GM23338 (cell line): ENCODE measurements around the gene EZH2. TPM values are rescaled to one million over a fixed set of nuclear protein-coding genes. Genes with fewer than 3 reads are reported as not detected.

Source experiments
- ATAC-seq: fragments of 200-7000 bp; cut with Tn5 transposase; 3 replicates; pipeline ENCODE4 v1.9.1; 2020
- DNase-seq: peaks from one replicate; pipeline ENCODE4 v3.0.0-alpha.2; 2015; ENCODE audit warnings: low spot score
- H2AFZ ChIP-seq: fragments of 200-600 bp; sonication (generic); 2 replicates; pipeline ENCODE4 v1.8.0; 2016; ENCODE audit warnings: antibody characterized with exemption, mild to moderate bottlenecking, moderate library complexity
- H3F3A ChIP-seq: fragments of 200-600 bp; sonication (generic); replicated peaks from 2 replicates; pipeline ENCODE4 v1.8.0; 2017; ENCODE audit warnings: antibody characterized with exemption, mixed run types, low read depth
- H3K27ac ChIP-seq: fragments of 200-600 bp; sonication (generic); 2 replicates; pipeline ENCODE4 v1.6.1; 2016; ENCODE audit warnings: low read depth
- H3K27me3 ChIP-seq: fragments of 200-600 bp; sonication (generic); 2 replicates; pipeline ENCODE4 v1.8.0; 2016; ENCODE audit warnings: mild to moderate bottlenecking, mixed run types, moderate library complexity; ENCODE audit not compliant: insufficient read depth
- H3K36me3 ChIP-seq: fragments of 200-600 bp; sonication (generic); 2 replicates; pipeline ENCODE4 v1.8.0; 2016; ENCODE audit warnings: mild to moderate bottlenecking; ENCODE audit not compliant: insufficient read depth
- H3K4me1 ChIP-seq: fragments of 200-600 bp; sonication (generic); 2 replicates; pipeline ENCODE4 v1.8.0; 2016; ENCODE audit warnings: mild to moderate bottlenecking, moderate library complexity; ENCODE audit not compliant: insufficient read depth
- H3K4me2 ChIP-seq: fragments of 200-600 bp; sonication (generic); 2 replicates; pipeline ENCODE4 v1.7.1; 2017; ENCODE audit warnings: mixed run types
- H3K4me3 ChIP-seq: fragments of 200-600 bp; sonication (generic); 2 replicates; pipeline ENCODE4 v1.6.1; 2016; ENCODE audit warnings: mixed run types
- H3K79me2 ChIP-seq: fragments of 200-600 bp; sonication (generic); replicated peaks from 2 replicates; pipeline ENCODE4 v1.8.0; 2017; ENCODE audit warnings: mild to moderate bottlenecking; ENCODE audit not compliant: insufficient read depth
- H3K9me2 ChIP-seq: fragments of 200-600 bp; sonication (generic); 2 replicates; pipeline ENCODE4 v1.8.0; 2017; ENCODE audit not compliant: insufficient read depth
- H4K20me1 ChIP-seq: fragments of 200-600 bp; sonication (generic); replicated peaks from 2 replicates; pipeline ENCODE4 v1.8.0; 2017; ENCODE audit warnings: mild to moderate bottlenecking; ENCODE audit not compliant: insufficient read depth
- H3K27ac Mint-ChIP-seq: 2 replicates; pipeline ENCODE4 v1.8.0; 2020; ENCODE audit warnings: inconsistent platforms, mild to moderate bottlenecking, moderate library complexity, mixed read lengths
- H3K27me3 Mint-ChIP-seq: 3 replicates; pipeline ENCODE4 v1.8.0; 2022; ENCODE audit warnings: low read depth, mild to moderate bottlenecking, moderate library complexity, mixed read lengths, inconsistent platforms; ENCODE audit not compliant: insufficient read depth, poor library complexity
- H3K36me3 Mint-ChIP-seq: 3 replicates; pipeline ENCODE4 v1.8.0; 2021; ENCODE audit warnings: low read depth, mild to moderate bottlenecking, inconsistent platforms, moderate library complexity, mixed read lengths
- H3K4me1 Mint-ChIP-seq: 3 replicates; pipeline ENCODE4 v1.8.0; 2020; ENCODE audit warnings: mild to moderate bottlenecking, inconsistent platforms, mixed read lengths
- H3K4me3 Mint-ChIP-seq: 3 replicates; pipeline ENCODE4 v1.8.0; 2021; ENCODE audit warnings: moderate library complexity, mild to moderate bottlenecking, inconsistent platforms, mixed read lengths
- H3K9me3 Mint-ChIP-seq: 3 replicates; pipeline ENCODE4 v1.8.0; 2020; ENCODE audit warnings: moderate library complexity, mild to moderate bottlenecking, inconsistent platforms, mixed read lengths
- CREB1 ChIP-seq: fragments of 250-450 bp; sonication (Bioruptor Pico); IDR thresholded peaks from 2 replicates; pipeline ENCODE4 v1.5.0; 2020; ENCODE audit warnings: low read depth, mild to moderate bottlenecking, moderate library complexity
- CTCF ChIP-seq, 2 experiments: fragments of 200-600 bp in 1 of 2; sonication (generic) in 1 of 2; conservative IDR thresholded peaks; 2 replicates each; pipeline versions ENCODE4 v1.5.1 to v1.6.1; 2016 to 2017; ENCODE audit warnings: antibody characterized with exemption in 2 of 2, low read depth in 2 of 2, mild to moderate bottlenecking in 2 of 2, moderate library complexity in 1 of 2
- ETS1 ChIP-seq: IDR thresholded peaks from 2 replicates; pipeline ENCODE4 v1.6.1; 2016; ENCODE audit warnings: antibody characterized with exemption
- EZH2 ChIP-seq: fragments of 200-600 bp; sonication (generic); IDR thresholded peaks from one replicate; pipeline ENCODE4 v1.8.0; 2017; ENCODE audit warnings: antibody characterized with exemption, mild to moderate bottlenecking, low read depth; ENCODE audit not compliant: unreplicated experiment
- JUNB ChIP-seq: IDR thresholded peaks from one replicate; pipeline ENCODE4 v1.6.1; 2016; ENCODE audit warnings: antibody characterized with exemption; ENCODE audit not compliant: unreplicated experiment
- POLR2AphosphoS5 ChIP-seq: IDR thresholded peaks from 2 replicates; pipeline ENCODE4 v1.6.1; 2016; ENCODE audit warnings: antibody characterized with exemption, low read depth
- STAT1 ChIP-seq: IDR thresholded peaks from one replicate; pipeline ENCODE4 v1.6.1; 2016; ENCODE audit warnings: antibody characterized with exemption; ENCODE audit not compliant: unreplicated experiment
- ZNF114 ChIP-seq: fragments of 250-450 bp; sonication (Bioruptor Pico); IDR thresholded peaks from 2 replicates; pipeline ENCODE4 v1.5.0; 2020; ENCODE audit warnings: mild to moderate bottlenecking, moderate library complexity
- ZNF331 ChIP-seq: fragments of 250-450 bp; sonication (Bioruptor Pico); IDR thresholded peaks from 2 replicates; pipeline ENCODE4 v1.5.0; 2020; ENCODE audit warnings: low read depth, mild to moderate bottlenecking, moderate library complexity
- ZNF462 ChIP-seq: fragments of 250-450 bp; sonication (Bioruptor Pico); IDR thresholded peaks from 2 replicates; pipeline ENCODE4 v1.5.0; 2020; ENCODE audit warnings: mild to moderate bottlenecking, moderate library complexity
- polyA plus RNA-seq: library from polyadenylated mRNA; unstranded; fragments of >200 nt; fragmentation: Nextera tagmentation; extraction: Ambion mirVana; gene quantifications from 2 replicates; pipeline ENCODE4 v1.2.1, GENCODE V29; 2016
- total RNA-seq: library from RNA; depleted of rRNA; stranded (reverse); fragments of >200 nt; shearing (Covaris generic); gene quantifications from 2 replicates; pipeline ENCODE4 v1.2.3, GENCODE V29; 2014

Gene EZH2
- total and polyA plus RNA-seq, 2 experiments from 2014 or later, result 33.9 to 38.6 TPM

GRCh38 chr7:148838905-148839304, 45.2 kb downstream of the EZH2 start (continued):
- no peak for TF ChIP-seq ZNF462 (CRISPR knock-in tag)

GRCh38 chr7:148835854-148836253, 48.2 kb downstream of the EZH2 start:
- no peak overlapping the region for H3K27ac Mint-ChIP-seq
- H3K4me1 Mint-ChIP-seq, result no peaks in the 10 kb centered on the region; the same call in 2 of the 3 replicates
- Histone ChIP-seq H3K4me2 (no peak overlapping the region), H3K4me3 (no peak overlapping the region), H2AFZ (no peak overlapping the region), H3K27me3 (no peaks in the 10 kb centered on the region), H3K9me2 (no peaks in the 10 kb centered on the region), H3K27ac (0 out of 2 replicates have a peak overlapping the region, but pooled peaks have one; percentile 10), H3K4me1 (no peaks in the 10 kb centered on the region), H3F3A (0 out of 2 replicates have a peak, but pooled peaks cover 2% of the 10 kb centered on the region), H3K36me3 (no peaks in the 10 kb centered on the region), H4K20me1 (peaks cover 15% of the 10 kb centered on the region), H3K79me2 (peaks cover 57% of the 10 kb centered on the region)
- H3K27me3 Mint-ChIP-seq, result peaks cover 2% of the 10 kb centered on the region
- H3K9me3 Mint-ChIP-seq, result no peaks in the 10 kb centered on the region
- ATAC-seq (no peak), DNase-seq (no peak)
- H3K4me3 Mint-ChIP-seq, result no peak overlapping the region
- TF ChIP-seq POLR2AphosphoS5 (no peak), JUNB (no peak), STAT1 (no peak), ZNF114 (CRISPR knock-in tag) (no peak)
- peaks cover 15% of the 10 kb centered on the region; the same call in 2 of the 3 replicates for H3K36me3 Mint-ChIP-seq

- H3K9me2 ChIP-seq, result no peaks in the 10 kb centered on the region
- H3K4me3 Mint-ChIP-seq, result no peak overlapping the region
- ATAC-seq, result no peak
- TF ChIP-seq ZNF114 (CRISPR knock-in tag) (no peak), ZNF331 (no peak), ETS1 (no peak), STAT1 (no peak), POLR2AphosphoS5 (no peak), EZH2 (no peak), CREB1 (CRISPR knock-in tag) (no peak), CTCF (conservative IDR thresholded peaks at IDR 0.05; ENCODE audit: low read depth in 2 of 2) (no peak), JUNB (no peak)
Measured at GRCh38 chr7:148834605-148835004, 49.5 kb downstream of the EZH2 start.

More at GRCh38 chr7:148834605-148835004, 49.5 kb downstream of the EZH2 start:
- H3K36me3 Mint-ChIP-seq, result peaks cover 15% of the 10 kb centered on the region; the same call in 2 of the 3 replicates
- H3K36me3 ChIP-seq, result no peaks in the 10 kb centered on the region
- no peaks in the 10 kb centered on the region for H3K27me3 ChIP-seq
- no peak overlapping the region for H3K27ac ChIP-seq
- H3K4me3 ChIP-seq, result no peak overlapping the region
- no peak overlapping the region for H3K27ac Mint-ChIP-seq
- H3K27me3 Mint-ChIP-seq, result peaks cover 2% of the 10 kb centered on the region
- no peak overlapping the region for H2AFZ ChIP-seq
- DNase-seq, result no peak
- H4K20me1 ChIP-seq, result peaks cover 20% of the 10 kb centered on the region
- no peaks in the 10 kb centered on the region for H3K4me1 ChIP-seq
- peaks cover 57% of the 10 kb centered on the region for H3K79me2 ChIP-seq
- no peaks in the 10 kb centered on the region for H3K9me3 Mint-ChIP-seq
- H3K4me1 Mint-ChIP-seq, result no peaks in the 10 kb centered on the region; the same call in 2 of the 3 replicates
- H3K4me2 ChIP-seq, result no peak overlapping the region
- 0 out of 2 replicates have a peak, but pooled peaks cover 2% of the 10 kb centered on the region for H3F3A ChIP-seq
